HG03139 (cell line): Measurements from ENCODE around the gene EEF1A1.
"Not testable (repeated sequence)": the region's sequence is repeated elsewhere in the genome, so short reads cannot be mapped to it uniquely, and the experiment has no call there.

Experiments
- ATAC-seq: cut with Tn5 transposase; IDR thresholded peaks from one replicate; pipeline ENCODE4 v1.9.1; 2021; ENCODE audit not compliant: unreplicated experiment

EEF1A1 gene

GRCh38 chr6:73538116-73538779 is 17.4 kb upstream of the EEF1A1 start:
- ATAC-seq, result no peak

GRCh38 chr6:73537677-73538076 is 16.8 kb upstream of the EEF1A1 start:
- ATAC-seq, result no peak

GRCh38 chr6:73534628-73535027 is 13.8 kb upstream of the EEF1A1 start:
- ATAC-seq, result no peak

- no peak for ATAC-seq
Measured at GRCh38 chr6:73532293-73532692, 11.5 kb upstream of the EEF1A1 start.

GRCh38 chr6:73528897-73529296 is 8.1 kb upstream of the EEF1A1 start:
- ATAC-seq, result no peak

GRCh38 chr6:73525546-73526330 is 4.9 kb upstream of the EEF1A1 start:
- ATAC-seq, result no peak

GRCh38 chr6:73523434-73524123 is 2.7 kb upstream of the EEF1A1 start:
- peak; percentile 41 for ATAC-seq

- ATAC-seq, result peak; percentile 27
Measured at GRCh38 chr6:73521351-73521985, 636 bp upstream of the EEF1A1 start.

- ATAC-seq, result no peak
Measured at GRCh38 chr6:73519926-73520687, 725 bp downstream of the EEF1A1 start.

GRCh38 chr6:73518982-73519881 is 1.6 kb downstream of the EEF1A1 start:
- ATAC-seq, result not testable (repeated sequence)

GRCh38 chr6:73518100-73518981 is 2.5 kb downstream of the EEF1A1 start:
- not testable (repeated sequence) for ATAC-seq

- ATAC-seq, result no peak
Measured at GRCh38 chr6:73516514-73517489, 4.0 kb downstream of the EEF1A1 start.

- ATAC-seq, result peak; percentile 32
Measured at GRCh38 chr6:73515204-73515655, 5.6 kb downstream of the EEF1A1 start.

- ATAC-seq, result no peak
Measured at GRCh38 chr6:73514746-73515110, 6.1 kb downstream of the EEF1A1 start.

- no peak for ATAC-seq
Measured at GRCh38 chr6:73513496-73513854, 7.4 kb downstream of the EEF1A1 start.

GRCh38 chr6:73511796-73512195 is 9.0 kb downstream of the EEF1A1 start:
- ATAC-seq, result no peak

GRCh38 chr6:73509851-73510250 is 11.0 kb downstream of the EEF1A1 start:
- ATAC-seq, result no peak

- ATAC-seq, result no peak
Measured at GRCh38 chr6:73508776-73509175, 12.1 kb downstream of the EEF1A1 start.
